K562 (cell line): ENCODE results near the gene SLC12A9. TPM values are rescaled to one million over a fixed set of nuclear protein-coding genes. Genes with fewer than 3 reads are reported as not detected.

Experiments
- BCLAF1 ChIP-seq, 2 experiments: fragments of 450-650 bp in 1 of 2; IDR thresholded peaks; 2 replicates each; pipeline ENCODE4 v1.6.1; 2011 to 2017; ENCODE audit warnings: low read depth in 2 of 2, antibody characterized with exemption in 1 of 2, borderline replicate concordance in 1 of 2, low read length in 1 of 2, mild to moderate bottlenecking in 1 of 2, mixed read lengths in 1 of 2; ENCODE audit not compliant: control insufficient read depth in 1 of 2
- BRD9 ChIP-seq: fragments of 450-650 bp; IDR thresholded peaks from 2 replicates; pipeline ENCODE4 v1.6.1; 2018; ENCODE audit warnings: low read depth; ENCODE audit not compliant: partially characterized antibody
- CHD2 ChIP-seq: IDR thresholded peaks from 2 replicates; pipeline ENCODE4 v1.6.1; 2011; ENCODE audit warnings: low read depth, low read length
- FOXK1 ChIP-seq: sonication (generic); formaldehyde crosslinking; IDR thresholded peaks from 2 replicates; pipeline ENCODE4 v1.8.0; 2022; ENCODE audit warnings: missing genetic modification reagents, mild to moderate bottlenecking, borderline replicate concordance
- IFI16 ChIP-seq: fragments of 250-450 bp; sonication (Bioruptor Pico); IDR thresholded peaks from 2 replicates; pipeline ENCODE4 v2.1.2; 2022; ENCODE audit warnings: mild to moderate bottlenecking, inconsistent platforms
- NONO ChIP-seq, 2 experiments: fragments of 200-400 bp in 1 of 2; fragments of 450-650 bp in 1 of 2; formaldehyde crosslinking in 1 of 2; IDR thresholded peaks; 2 replicates each; pipeline ENCODE4 v1.6.1; 2017; ENCODE audit warnings: low read depth in 2 of 2, mild to moderate bottlenecking in 2 of 2, moderate library complexity in 2 of 2, low read length in 1 of 2
- TCFL5 ChIP-seq: fragments of 250-450 bp; sonication (Bioruptor Pico); conservative IDR thresholded peaks from 2 replicates; pipeline ENCODE4 v1.6.1; 2021; ENCODE audit warnings: mild to moderate bottlenecking, moderate library complexity, matching md5 sums
- ZBTB33 ChIP-seq: sonication (generic); formaldehyde crosslinking; IDR thresholded peaks from 2 replicates; pipeline ENCODE4 v1.8.1; 2023; ENCODE audit warnings: mild to moderate bottlenecking, missing genetic modification reagents
- ZNF512 ChIP-seq: IDR thresholded peaks from 2 replicates; pipeline ENCODE4 v1.6.1; 2016; ENCODE audit warnings: missing genetic modification characterization, missing compliant biosample characterization
- polyA plus RNA-seq, 8 experiments: library from polyadenylated mRNA; depleted of rRNA in 4 of 8; stranded (reverse) in 5 of 8; unstranded in 3 of 8; fragments of >200 nt; fragmentation: Nextera tagmentation in 2 of 8; fragmentation: Illumina TruSeq in 1 of 8; extraction: Ambion mirVana in 2 of 8; extraction: Trizol in 1 of 8; gene quantifications; 2 replicates each; pipeline versions ENCODE4 v1.2.1 to v1.2.3, GENCODE V29; 2011 to 2014; ENCODE audit warnings: inconsistent platforms in 1 of 8, missing spikeins in 1 of 8
- total RNA-seq, 7 experiments: library from RNA; depleted of rRNA in 6 of 7; stranded (reverse); fragments of >200 nt in 6 of 7; fragmentation: Illumina TruSeq in 2 of 7; extraction: Trizol in 2 of 7; gene quantifications; 2 replicates each; pipeline versions ENCODE4 v1.2.1 to v1.2.3, GENCODE V29; 2011 to 2021; ENCODE audit warnings: low replicate concordance in 1 of 7

Gene SLC12A9
- total and polyA plus RNA-seq, 9 of the 15 experiments (the other 6 are each of a cell fraction or from before 2014, with no cell fraction given): 0.06 to 20.2 (median 10.7) TPM

GRCh38 chr7:100890653-100891567 is 38.4 kb downstream of the SLC12A9 start (continued):
- TF ChIP-seq ZNF512 (tag): 0 out of 2 replicates have a peak, but pooled peaks have one; percentile 8
- no peak for TF ChIP-seq BCLAF1 (IDR thresholded peaks at IDR 0.05; ENCODE audit: borderline replicate concordance in 1 of 2, control insufficient read depth in 1 of 2, low read depth in 2 of 2, low read length in 1 of 2)
- TF ChIP-seq FOXK1 (CRISPR knock-in tag): peak; percentile 2; the same call in 1 of the 2 replicates
- 0 out of 2 replicates have a peak, but pooled peaks have one; percentile 5 for TF ChIP-seq CHD2
- no peak for TF ChIP-seq IFI16 (CRISPR knock-in tag)
- peak; percentile 13 for TF ChIP-seq BRD9
- TF ChIP-seq TCFL5 (CRISPR knock-in tag): no peak
- peak; percentile 89 for TF ChIP-seq ZBTB33
- TF ChIP-seq NONO (IDR thresholded peaks at IDR 0.05; ENCODE audit: low read depth in 2 of 2, low read length in 1 of 2): no peak
